Endodermal cell (in vitro differentiated cells): ENCODE results near the gene SIGLEC1. TPM values are rescaled to one million over a fixed set of nuclear protein-coding genes. Genes with fewer than 3 reads are reported as not detected.

Experiments
- DNase-seq: peaks from one replicate; pipeline ENCODE4 v3.0.0-alpha.2; 2017
- H3K27ac ChIP-seq: 2 replicates; pipeline ENCODE4 v1.5.1; 2013; ENCODE audit warnings: mild to moderate bottlenecking, low read depth, low read length, moderate library complexity
- H3K27me3 ChIP-seq: 2 replicates; pipeline ENCODE4 v1.6.1; 2013; ENCODE audit warnings: mild to moderate bottlenecking, low read length, moderate library complexity; ENCODE audit not compliant: insufficient read depth, control insufficient read depth, poor library complexity, severe bottlenecking
- H3K36me3 ChIP-seq: 2 replicates; pipeline ENCODE4 v1.7.0; 2013; ENCODE audit warnings: mild to moderate bottlenecking, low read length, moderate library complexity; ENCODE audit not compliant: control insufficient read depth, insufficient read depth
- H3K4me1 ChIP-seq: one replicate; pipeline ENCODE4 v1.7.0; 2013; ENCODE audit warnings: low read length; ENCODE audit not compliant: control insufficient read depth, insufficient read depth
- H3K4me3 ChIP-seq: 2 replicates; pipeline ENCODE4 v1.5.1; 2013; ENCODE audit warnings: mild to moderate bottlenecking, low read length, moderate library complexity
- H3K9ac ChIP-seq: 2 replicates; pipeline ENCODE4 v1.6.1; 2013; ENCODE audit warnings: mild to moderate bottlenecking, low read length, moderate library complexity; ENCODE audit not compliant: poor library complexity, severe bottlenecking; ENCODE audit errors: extremely low read depth
- H3K9me3 ChIP-seq: 2 replicates; pipeline ENCODE4 v1.6.1; 2013; ENCODE audit warnings: mild to moderate bottlenecking, low read length, moderate library complexity; ENCODE audit not compliant: control insufficient read depth
- H3K27ac Mint-ChIP-seq: 2 replicates; pipeline ENCODE4 v1.8.0; 2020; ENCODE audit warnings: mixed read lengths
- H3K27me3 Mint-ChIP-seq: 2 replicates; pipeline ENCODE4 v1.8.0; 2021; ENCODE audit warnings: mild to moderate bottlenecking, mixed read lengths; ENCODE audit not compliant: insufficient read depth
- H3K36me3 Mint-ChIP-seq: 2 replicates; pipeline ENCODE4 v1.8.0; 2020; ENCODE audit warnings: low read depth, mixed read lengths
- H3K4me1 Mint-ChIP-seq: 2 replicates; pipeline ENCODE4 v1.8.0; 2020; ENCODE audit warnings: mixed read lengths
- H3K4me3 Mint-ChIP-seq: 2 replicates; pipeline ENCODE4 v1.8.0; 2020; ENCODE audit warnings: mild to moderate bottlenecking, moderate library complexity, mixed read lengths
- H3K9me3 Mint-ChIP-seq: 2 replicates; pipeline ENCODE4 v1.8.0; 2020; ENCODE audit warnings: mild to moderate bottlenecking, mixed read lengths
- CTCF ChIP-seq: fragments of 200-600 bp; sonication (generic); conservative IDR thresholded peaks from 2 replicates; pipeline ENCODE4 v1.5.0; 2021; ENCODE audit warnings: antibody characterized with exemption, mild to moderate bottlenecking
- WGBS, 2 experiments: methylation state at CpG; one replicate each; pipeline versions ENCODE4 v1.1.5 to v1.1.7; 2013; ENCODE audit warnings: missing lambda C conversion rate in 2 of 2, mixed read lengths in 1 of 2; ENCODE audit not compliant: insufficient coverage in 1 of 2, insufficient read length in 1 of 2; 5-methylcytosine and 5-hydroxymethylcytosine counted together
- total RNA-seq, 2 donors: library from RNA; stranded (reverse); fragmentation: NEBNext Ultra II Directional in 1 of 2; extraction: Animal tissue kit (Norgen Biotek cat#: 25700) in 1 of 2; gene quantifications; 2 replicates in 1 of 2; 3 replicates in 1 of 2; pipeline ENCODE4 v1.2.1, GENCODE V29; 2021

SIGLEC1 gene
- total RNA-seq, 2 donors from 2014 or later: not detected

- no peak overlapping the region for H3K27ac ChIP-seq
- Mint-ChIP-seq H3K4me3 (no peak overlapping the region), H3K27ac (no peak overlapping the region), H3K4me1 (peaks cover 4% of the 10 kb centered on the region), H3K36me3 (no peaks in the 10 kb centered on the region), H3K9me3 (no peaks in the 10 kb centered on the region), H3K27me3 (peaks cover 71% of the 10 kb centered on the region)
- H3K9me3 ChIP-seq: no peaks in the 10 kb centered on the region
- DNase-seq: no peak
- WGBS, 2 experiments: 84 to 90% methylated on average over 3 to 8 of the region's 8 CpGs
- H3K9ac ChIP-seq: no peak overlapping the region
- TF ChIP-seq CTCF: no peak
- H3K27me3 ChIP-seq: peaks cover 25% of the 10 kb centered on the region
- no peak overlapping the region for H3K4me3 ChIP-seq
- no peaks in the 10 kb centered on the region for H3K36me3 ChIP-seq
- peaks cover 4% of the 10 kb centered on the region for H3K4me1 ChIP-seq
Observed at GRCh38 chr20:3677733-3678132, 34.7 kb downstream of the SIGLEC1 start.

- H3K4me1 ChIP-seq: no peaks in the 10 kb centered on the region
- Mint-ChIP-seq H3K27ac (no peak overlapping the region), H3K27me3 (peaks cover 76% of the 10 kb centered on the region), H3K4me3 (no peak overlapping the region), H3K4me1 (no peaks in the 10 kb centered on the region), H3K9me3 (no peaks in the 10 kb centered on the region), H3K36me3 (no peaks in the 10 kb centered on the region)
- TF ChIP-seq CTCF: no peak
- H3K9me3 ChIP-seq: no peaks in the 10 kb centered on the region
- no peaks in the 10 kb centered on the region for H3K36me3 ChIP-seq
- H3K4me3 ChIP-seq: no peak overlapping the region
- no peak for DNase-seq
- 74 to 76% methylated on average over 6 to 13 of the region's 13 CpGs for WGBS, 2 experiments
- no peak overlapping the region for H3K9ac ChIP-seq
- H3K27ac ChIP-seq: no peak overlapping the region
- H3K27me3 ChIP-seq: peaks cover 6% of the 10 kb centered on the region
Observed at GRCh38 chr20:3674995-3675900, 37.2 kb downstream of the SIGLEC1 start.

- H3K4me1 ChIP-seq: no peaks in the 10 kb centered on the region
- H3K36me3 ChIP-seq: no peaks in the 10 kb centered on the region
- H3K9me3 Mint-ChIP-seq: no peaks in the 10 kb centered on the region
- no peak overlapping the region for H3K27ac Mint-ChIP-seq
- 89 to 94% methylated on average over 9 to 10 of the region's 10 CpGs for WGBS, 2 experiments
- H3K9me3 ChIP-seq: no peaks in the 10 kb centered on the region
- peaks cover 2% of the 10 kb centered on the region for H3K4me1 Mint-ChIP-seq
- TF ChIP-seq CTCF: no peak
- H3K36me3 Mint-ChIP-seq: no peaks in the 10 kb centered on the region
- H3K4me3 Mint-ChIP-seq: no peak overlapping the region
- no peak for DNase-seq
- peaks cover 74% of the 10 kb centered on the region for H3K27me3 Mint-ChIP-seq
- H3K27ac ChIP-seq: no peak overlapping the region
- no peak overlapping the region for H3K9ac ChIP-seq
- no peak overlapping the region for H3K4me3 ChIP-seq
- H3K27me3 ChIP-seq: peaks cover 6% of the 10 kb centered on the region
Observed at GRCh38 chr20:3674447-3674846, 38.0 kb downstream of the SIGLEC1 start.
